ENCODE measurements around the gene SND1. TPM values are rescaled to one million over a fixed set of nuclear protein-coding genes. Genes with fewer than 3 reads are reported as not detected.

Gene SND1
- total and polyA plus RNA-seq, 2 of the 4 experiments (the other 2 are of a cell fraction), result 154 to 294 TPM

GRCh38 chr7:127996253-127997071 is 344.5 kb downstream of the SND1 start:
- Histone ChIP-seq H3K9me1 (ENCODE audit: insufficient read depth, low read length) (peaks cover 30% of the 10 kb centered on the region), H3K56ac (ENCODE audit: extremely low read depth, insufficient read depth, low read length) (peak overlapping the region; percentile 36; the same call in 1 of the 2 replicates), H2AK5ac (ENCODE audit: low read depth, low read length) (peak overlapping the region; percentile 62), H2BK20ac (ENCODE audit: low read depth, low read length) (peak overlapping the region; percentile 43; the same call in 1 of the 2 replicates), H3K4me2 (ENCODE audit: low read depth, low read length) (peak overlapping the region; percentile 3; the same call in 1 of the 2 replicates), H4K5ac (ENCODE audit: low read depth, low read length) (no peak overlapping the region), H4K91ac (ENCODE audit: insufficient read depth, low read depth, low read length) (peak overlapping the region; percentile 23; the same call in 1 of the 2 replicates), H2AFZ (replicated peaks; ENCODE audit: low read length, poor library complexity) (no peak overlapping the region), H3K79me1 (ENCODE audit: low read depth in 1 of 2, low read length in 2 of 2) (peaks cover 35 to 81% of the 10 kb centered on the region in 2 experiments), H3K18ac (ENCODE audit: low read depth, low read length) (no peak overlapping the region), H3K9me3 (ENCODE audit: control insufficient read depth, insufficient read depth, low read length) (no peaks in the 10 kb centered on the region), H3K36me3 (ENCODE audit: control insufficient read depth, insufficient read depth, low read length) (peaks cover 14% of the 10 kb centered on the region), H3K27ac (ENCODE audit: insufficient read depth, low read length) (peak overlapping the region; percentile 8; the same call in 1 of the 2 replicates), H2AK9ac (replicated peaks; ENCODE audit: low read depth, low read length, poor library complexity) (no peak overlapping the region), H3K4me3 (ENCODE audit: insufficient read depth, low read depth, low read length) (no peak overlapping the region), H3K23ac (ENCODE audit: low read depth, low read length) (peak overlapping the region; percentile 62), H4K8ac (ENCODE audit: low read depth in 2 of 2, low read length in 2 of 2) (no peak overlapping the region; a peak in 1 of 4 replicates), H2BK15ac (ENCODE audit: low read depth, low read length) (no peak overlapping the region), H3K14ac (replicated peaks; ENCODE audit: low read depth, low read length) (peak overlapping the region; percentile 39), H2BK120ac (ENCODE audit: low read depth, low read length) (no peak overlapping the region), H3K9ac (ENCODE audit: low read depth, low read length) (0 out of 2 replicates have a peak overlapping the region, but pooled peaks have one; percentile 2), H3K27me3 (ENCODE audit: control insufficient read depth, insufficient read depth, low read length) (no peaks in the 10 kb centered on the region), H3K4ac (ENCODE audit: low read depth, low read length) (peak overlapping the region; percentile 64), H2BK5ac (ENCODE audit: low read depth, low read length, poor library complexity, severe bottlenecking) (no peak overlapping the region), H4K20me1 (ENCODE audit: insufficient read depth, low read length) (peaks cover 47% of the 10 kb centered on the region), H3K4me1 (ENCODE audit: control insufficient read depth, insufficient read depth, low read length) (peaks cover 13% of the 10 kb centered on the region)
- ATAC-seq (ENCODE audit: low read depth), result no peak
- intact Hi-C loops (cut with micrococcal nuclease), result no loop called here
- ChIA-PET POLR2A (ENCODE audit: unreplicated experiment) (no interaction called here), CTCF (interaction anchor here (1.2 kb wide), 1 partner anchor 16 kb away, joined by 5 read pairs; no protein-coding TSS in a partner anchor)
- DNase-seq, result no peak
- TF ChIP-seq FOS (IDR thresholded peaks at IDR 0.05; ENCODE audit: low read depth, low read length) (no peak), MAZ (IDR thresholded peaks at IDR 0.05; ENCODE audit: borderline replicate concordance, low read depth, low read length) (no peak), MXI1 (IDR thresholded peaks at IDR 0.05; ENCODE audit: borderline replicate concordance, low read depth, low read length) (no peak), RAD21 (IDR thresholded peaks at IDR 0.05; ENCODE audit: low read length) (no peak)
- in situ Hi-C loops (cut with MboI; ENCODE audit: low sequenced_read_pairs), result no loop called here
- no TSS peak for BruUV-seq (replicated peaks)
- no CpG with 5 or more reads among the region's 11 CpGs for WGBS, 2 experiments (ENCODE audit: extremely low coverage in 2 of 2, insufficient read length in 1 of 2)
- dilution Hi-C loops (cut with HindIII; ENCODE audit: low sequenced_read_pairs, unreplicated experiment), result no loop called here
